Measurements from ENCODE around the gene IL12B.
A peak's percentile ranks its signal among the peaks of the same experiment; 100 is the strongest.

Gene IL12B

GRCh38 chr5:159332800-159333544 is 2.7 kb upstream of the IL12B start:
- no peak for DNase-seq (ENCODE audit: low spot score)
- TF ChIP-seq CTCF (IDR thresholded peaks at IDR 0.05; ENCODE audit: borderline replicate concordance, control extremely low read depth, extremely low read depth, insufficient read depth, missing control alignments): no peak
- in situ Hi-C loops (cut with MboI; ENCODE audit: low sequenced_read_pairs, unreplicated experiment): no loop called here

- in situ Hi-C loops (cut with MboI; ENCODE audit: low sequenced_read_pairs, unreplicated experiment): no loop called here
- DNase-seq (ENCODE audit: low spot score): peak; percentile 84
- peak; percentile 83 for TF ChIP-seq CTCF (IDR thresholded peaks at IDR 0.05; ENCODE audit: borderline replicate concordance, control extremely low read depth, extremely low read depth, insufficient read depth, missing control alignments)
Measured at GRCh38 chr5:159331093-159331973, 1.0 kb upstream of the IL12B start.

- TF ChIP-seq CTCF (IDR thresholded peaks at IDR 0.05; ENCODE audit: borderline replicate concordance, control extremely low read depth, extremely low read depth, insufficient read depth, missing control alignments): no peak
- in situ Hi-C loops (cut with MboI; ENCODE audit: low sequenced_read_pairs, unreplicated experiment): no loop called here
- DNase-seq (ENCODE audit: low spot score): no peak
Measured at GRCh38 chr5:159324986-159325385, 5.3 kb downstream of the IL12B start.

- DNase-seq (ENCODE audit: low spot score): no peak
- no peak for TF ChIP-seq CTCF (IDR thresholded peaks at IDR 0.05; ENCODE audit: borderline replicate concordance, control extremely low read depth, extremely low read depth, insufficient read depth, missing control alignments)
- in situ Hi-C loops (cut with MboI; ENCODE audit: low sequenced_read_pairs, unreplicated experiment): no loop called here
Measured at GRCh38 chr5:159324102-159324755, 6.1 kb downstream of the IL12B start.

GRCh38 chr5:159322180-159322579 is 8.1 kb downstream of the IL12B start:
- no peak for DNase-seq (ENCODE audit: low spot score)
- TF ChIP-seq CTCF (IDR thresholded peaks at IDR 0.05; ENCODE audit: borderline replicate concordance, control extremely low read depth, extremely low read depth, insufficient read depth, missing control alignments): no peak
- in situ Hi-C loops (cut with MboI; ENCODE audit: low sequenced_read_pairs, unreplicated experiment): no loop called here

GRCh38 chr5:159319832-159320231 is 10.5 kb downstream of the IL12B start:
- no peak for TF ChIP-seq CTCF (IDR thresholded peaks at IDR 0.05; ENCODE audit: borderline replicate concordance, control extremely low read depth, extremely low read depth, insufficient read depth, missing control alignments)
- in situ Hi-C loops (cut with MboI; ENCODE audit: low sequenced_read_pairs, unreplicated experiment): loop anchor here (5.0 kb wide), 1 partner anchor 168 kb away; no protein-coding TSS in a partner anchor
- no peak for DNase-seq (ENCODE audit: low spot score)

Data from GM13976 (cell line).